Upper lobe of left lung (tissue), 6 donors: Measurements from ENCODE around the gene TMA7B. TPM values are rescaled to one million over a fixed set of nuclear protein-coding genes. Genes with fewer than 3 reads are reported as not detected.

ENCODE experiments used
- ATAC-seq, 2 donors: fragments of 200-7000 bp; cut with Tn5 transposase; one replicate each; pipeline ENCODE4 v1.9.1; 2022; ENCODE audit warnings: mild to moderate bottlenecking in 2 of 2, moderate library complexity in 2 of 2; ENCODE audit not compliant: low FRiP score in 2 of 2
- DNase-seq, 2 donors: peaks; one replicate each; pipeline ENCODE4 v3.0.0-alpha.2; 2019 to 2020
- H3K27ac ChIP-seq, 4 donors: fragments of 200-600 bp; sonication (generic); one replicate each; pipeline ENCODE4 v1.5.1; 2016 to 2019
- H3K27me3 ChIP-seq, 4 donors: fragments of 200-600 bp; sonication (generic); one replicate each; pipeline ENCODE4 v1.5.1; 2017 to 2019
- H3K36me3 ChIP-seq, 4 donors: fragments of 200-600 bp; sonication (generic); one replicate each; pipeline ENCODE4 v1.5.1; 2016 to 2019
- H3K4me1 ChIP-seq, 4 donors: fragments of 200-600 bp; sonication (generic); one replicate each; pipeline ENCODE4 v1.5.1; 2018 to 2019
- H3K4me3 ChIP-seq, 4 donors: fragments of 200-600 bp; sonication (generic); one replicate each; pipeline ENCODE4 v1.5.1; 2017 to 2019; ENCODE audit warnings: mild to moderate bottlenecking in 2 of 4, moderate library complexity in 1 of 4
- H3K9me3 ChIP-seq, 4 donors: fragments of 200-600 bp; sonication (generic); one replicate each; pipeline ENCODE4 v1.5.1; 2018 to 2019
- CTCF ChIP-seq, 6 experiments: fragments of 450-650 bp in 4 of 6; fragments of 200-600 bp in 2 of 6; sonication (generic) in 2 of 6; IDR thresholded peaks; one replicate each; pipeline ENCODE4 v1.5.1; 2016 to 2019; ENCODE audit warnings: antibody characterized with exemption in 6 of 6
- EP300 ChIP-seq, 4 donors: sonication (generic); formaldehyde crosslinking; IDR thresholded peaks; one replicate each; pipeline ENCODE4 v1.5.1; 2017; ENCODE audit warnings: antibody characterized with exemption in 4 of 4, control low read depth in 2 of 4
- POLR2A ChIP-seq, 4 donors: fragments of 450-650 bp; IDR thresholded peaks; one replicate each; pipeline ENCODE4 v1.5.1; 2016 to 2017; ENCODE audit warnings: antibody characterized with exemption in 4 of 4, mild to moderate bottlenecking in 2 of 4
- POLR2AphosphoS5 ChIP-seq, 2 donors: sonication (generic); formaldehyde crosslinking; IDR thresholded peaks; one replicate each; pipeline ENCODE4 v1.5.1; 2017; ENCODE audit warnings: antibody characterized with exemption in 2 of 2
- WGBS, 2 donors: methylation state at CpG; one replicate each; pipeline ENCODE4 v1.1.5; 2017 to 2018; 5-methylcytosine and 5-hydroxymethylcytosine counted together
- total RNA-seq, 6 donors: library from RNA; depleted of rRNA in 4 of 6; stranded (reverse); fragments of >200 nt in 4 of 6; gene quantifications; one replicate each; pipeline versions ENCODE4 v1.1.0 to v1.2.1, GENCODE V29; 2016 to 2021
- donor health status: DM: no; HTN: no; CAD: no; lungs with moderate emphysema.
- donor health status: DM: no; HTN: yes; CAD: no; lungs with severe emphysema.

The TMA7B gene
- total RNA-seq, 6 donors from 2014 or later: 0.24 to 2.3 (median 0.76) TPM; not detected in 1

DNA sequence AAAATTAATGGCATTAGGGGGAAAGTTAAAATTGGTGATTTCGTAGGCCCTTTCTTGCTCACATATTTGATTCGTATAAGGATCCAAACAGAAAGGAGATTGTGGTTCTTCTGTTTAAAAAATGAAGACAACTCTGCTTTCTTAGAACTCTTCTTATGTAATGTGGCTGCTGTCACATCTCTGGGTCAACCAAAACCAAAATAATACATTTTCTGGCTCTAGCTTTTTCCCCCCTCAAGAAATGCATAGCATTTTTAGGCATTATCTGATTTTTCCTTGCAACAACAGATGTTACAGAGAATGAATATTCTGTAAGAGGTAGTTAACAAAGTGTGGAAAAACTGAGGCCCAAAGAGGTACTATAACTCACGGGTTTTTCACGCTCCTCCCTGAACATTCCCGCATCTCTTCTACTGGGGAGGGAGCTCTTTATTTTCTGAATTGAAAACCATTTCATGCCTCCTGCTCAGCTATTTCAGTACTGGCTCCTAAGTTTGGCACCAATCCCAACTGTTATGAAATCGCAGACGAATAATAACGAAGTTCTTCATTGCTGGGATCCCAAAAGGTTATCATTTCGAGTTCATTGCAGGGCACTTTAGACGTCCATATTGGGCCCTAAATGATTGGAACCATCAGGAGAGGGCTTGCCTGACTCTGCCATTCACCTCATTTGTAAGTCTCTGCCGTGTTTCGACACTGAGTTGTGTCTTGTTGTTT is 42.3 kb upstream of the TMA7B start:
- Histone ChIP-seq H3K4me3 (no peak overlapping the region), H3K27me3 (peaks cover 0 to 3% (median 0%) of the 10 kb centered on the region in 4 donors), H3K4me1 (peaks cover 3 to 27% (median 14%) of the 10 kb centered on the region in 4 donors), H3K27ac (no peak overlapping the region), H3K36me3 (no peaks in the 10 kb centered on the region), H3K9me3 (no peaks in the 10 kb centered on the region)
- no peak for TF ChIP-seq POLR2AphosphoS5 (IDR thresholded peaks at IDR 0.05)
- TF ChIP-seq CTCF (IDR thresholded peaks at IDR 0.05): no peak
- no peak for TF ChIP-seq POLR2A (IDR thresholded peaks at IDR 0.05)
- no peak for TF ChIP-seq EP300 (IDR thresholded peaks at IDR 0.05)
- no peak for ATAC-seq
- 31 to 48% methylated on average over 12 of the region's 12 CpGs for WGBS, 2 donors
- DNase-seq: no peak

DNA sequence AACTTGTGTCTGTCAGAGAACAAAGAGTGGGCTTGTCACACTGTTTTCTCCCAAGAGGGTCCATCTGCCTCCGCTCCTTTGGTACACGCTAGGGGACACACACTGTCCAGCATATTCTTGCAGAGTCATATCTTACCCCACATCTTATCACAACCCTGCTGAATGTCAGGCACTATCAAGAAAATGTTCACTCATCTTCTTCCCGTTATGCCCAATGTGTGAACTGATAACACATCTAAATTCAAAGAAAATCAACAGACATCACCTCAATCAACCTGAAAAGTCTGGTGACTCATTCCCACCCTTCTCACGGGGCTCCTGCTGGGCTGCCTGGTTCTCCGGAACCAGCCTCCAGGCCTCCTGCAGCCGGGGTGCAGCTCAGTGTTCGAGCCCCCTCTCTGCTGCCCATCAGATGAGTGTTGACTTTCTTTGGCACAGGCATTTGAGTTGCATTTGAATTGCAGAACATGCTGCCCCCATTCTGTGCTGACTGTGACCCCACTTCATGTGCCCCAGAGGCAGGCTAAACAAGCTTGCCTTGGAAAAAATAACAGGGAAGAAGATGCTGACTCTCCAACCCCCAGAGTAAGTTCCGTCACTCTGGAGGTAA is 40.0 kb upstream of the TMA7B start:
- no peak overlapping the region for H3K27ac ChIP-seq
- peaks cover 3 to 24% (median 14%) of the 10 kb centered on the region in 4 donors for H3K4me1 ChIP-seq
- H3K27me3 ChIP-seq: no peaks in the 10 kb centered on the region
- DNase-seq (no peak), ATAC-seq (no peak)
- H3K9me3 ChIP-seq: no peaks in the 10 kb centered on the region
- 66 to 72% methylated on average over 8 of the region's 8 CpGs for WGBS, 2 donors
- H3K36me3 ChIP-seq: no peaks in the 10 kb centered on the region
- no peak for TF ChIP-seq EP300 (IDR thresholded peaks at IDR 0.05)
- no peak for TF ChIP-seq POLR2A (IDR thresholded peaks at IDR 0.05)
- H3K4me3 ChIP-seq: no peak overlapping the region

GRCh38 chr22:39923696-39924095 is 36.5 kb upstream of the TMA7B start:
- no peaks in the 10 kb centered on the region for H3K9me3 ChIP-seq
- TF ChIP-seq CTCF (IDR thresholded peaks at IDR 0.05): no peak
- TF ChIP-seq EP300 (IDR thresholded peaks at IDR 0.05): no peak
- no peak for TF ChIP-seq POLR2A (IDR thresholded peaks at IDR 0.05)
- TF ChIP-seq POLR2AphosphoS5 (IDR thresholded peaks at IDR 0.05): no peak
- peaks cover 0 to 2% (median 0%) of the 10 kb centered on the region in 4 donors for H3K27me3 ChIP-seq
- ATAC-seq (no peak), DNase-seq (no peak)
- 45 to 56% methylated on average over 5 of the region's 5 CpGs for WGBS, 2 donors
- no peak overlapping the region for H3K27ac ChIP-seq
- no peak overlapping the region for H3K4me3 ChIP-seq
- peaks cover 0 to 6% (median 0%) of the 10 kb centered on the region in 4 donors for H3K4me1 ChIP-seq
- H3K36me3 ChIP-seq: no peaks in the 10 kb centered on the region

DNA sequence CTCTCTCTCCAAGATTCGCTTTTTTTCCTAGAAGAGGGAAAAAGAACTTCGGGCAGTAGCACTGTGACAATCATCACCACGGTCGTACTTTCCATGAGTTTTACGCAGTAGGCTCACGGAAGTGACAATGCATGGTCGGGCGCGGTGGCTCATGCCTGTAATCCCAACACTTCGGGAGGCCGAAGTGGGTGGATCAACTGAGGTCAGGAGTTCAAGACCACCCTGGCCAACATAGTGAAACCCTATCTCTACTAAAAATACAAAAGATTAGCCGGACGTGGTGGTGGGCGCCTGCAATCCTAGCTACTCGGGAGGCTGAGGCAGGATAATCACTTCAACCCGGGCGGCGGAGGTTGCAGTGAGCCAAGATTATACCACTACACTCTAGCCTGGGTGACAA is 35.9 kb upstream of the TMA7B start:
- no peak for DNase-seq
- WGBS, 2 donors: 88 to 93% methylated on average over 18 of the region's 18 CpGs
- ATAC-seq: no peak
- Histone ChIP-seq H3K4me3 (no peak overlapping the region), H3K27ac (no peak overlapping the region), H3K36me3 (no peaks in the 10 kb centered on the region), H3K4me1 (peaks cover 0 to 6% (median 2%) of the 10 kb centered on the region in 4 donors), H3K9me3 (no peaks in the 10 kb centered on the region), H3K27me3 (peaks cover 0 to 2% (median 0%) of the 10 kb centered on the region in 4 donors)
- TF ChIP-seq POLR2AphosphoS5 (IDR thresholded peaks at IDR 0.05): no peak
- no peak for TF ChIP-seq POLR2A (IDR thresholded peaks at IDR 0.05)
- TF ChIP-seq CTCF (IDR thresholded peaks at IDR 0.05): no peak
- no peak for TF ChIP-seq EP300 (IDR thresholded peaks at IDR 0.05)

- no peak for DNase-seq
- Histone ChIP-seq H3K9me3 (no peaks in the 10 kb centered on the region), H3K27me3 (peaks cover 0 to 2% (median 0%) of the 10 kb centered on the region in 4 donors), H3K4me3 (no peak overlapping the region), H3K4me1 (peaks cover 0 to 6% (median 2%) of the 10 kb centered on the region in 4 donors), H3K27ac (no peak overlapping the region), H3K36me3 (no peaks in the 10 kb centered on the region)
- no peak for TF ChIP-seq POLR2A (IDR thresholded peaks at IDR 0.05)
- ATAC-seq: no peak
- 80 to 88% methylated on average over 2 of the region's 2 CpGs for WGBS, 2 donors
These were observed 34.9 kb upstream of the TMA7B start for GRCh38 chr22:39925273-39925672.
